Vagina (tissue), 2 donors: Measurements from ENCODE around the gene ENGASE.

Source experiments
- POLR2A ChIP-seq, 2 donors: fragments of 450-650 bp; IDR thresholded peaks; one replicate each; pipeline ENCODE4 v1.6.1; 2017; ENCODE audit warnings: antibody characterized with exemption in 2 of 2, mild to moderate bottlenecking in 2 of 2, moderate library complexity in 2 of 2
- POLR2AphosphoS5 ChIP-seq, 2 donors: sonication (generic); formaldehyde crosslinking; IDR thresholded peaks; one replicate each; pipeline ENCODE4 v1.9.0; 2017; ENCODE audit warnings: antibody characterized with exemption in 2 of 2, mild to moderate bottlenecking in 2 of 2, low read depth in 1 of 2; ENCODE audit not compliant: insufficient read depth in 1 of 2
- TF ChIP-seq, protein P1 (sequence below), 3 experiments: fragments of 450-650 bp in 2 of 3; fragments of 200-600 bp in 1 of 3; sonication (generic) in 1 of 3; IDR thresholded peaks; one replicate each; pipeline ENCODE4 v1.5.1; 2017 to 2019; ENCODE audit warnings: antibody characterized with exemption in 3 of 3, mild to moderate bottlenecking in 2 of 3, moderate library complexity in 2 of 3

DNA sequence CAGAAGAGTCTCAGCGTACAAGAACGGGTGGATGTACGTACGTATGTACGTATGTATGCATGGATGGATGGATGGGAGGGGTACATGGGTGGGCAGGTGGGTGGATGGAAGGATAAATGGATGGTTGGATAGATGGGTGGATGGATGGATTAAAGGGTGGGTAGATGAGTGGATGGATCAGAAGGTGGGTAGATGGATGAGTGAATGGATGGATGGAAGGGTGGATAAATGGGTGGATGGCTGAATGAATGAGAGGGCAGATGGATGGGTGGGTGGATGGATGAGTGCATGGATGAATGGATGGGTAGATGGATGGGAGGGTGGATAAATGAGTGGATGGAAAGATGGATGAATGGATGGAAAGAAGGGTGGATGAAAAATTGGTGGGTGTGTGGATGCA lies 45.6 kb downstream of the ENGASE start:
- TF ChIP-seq, protein P1, sequence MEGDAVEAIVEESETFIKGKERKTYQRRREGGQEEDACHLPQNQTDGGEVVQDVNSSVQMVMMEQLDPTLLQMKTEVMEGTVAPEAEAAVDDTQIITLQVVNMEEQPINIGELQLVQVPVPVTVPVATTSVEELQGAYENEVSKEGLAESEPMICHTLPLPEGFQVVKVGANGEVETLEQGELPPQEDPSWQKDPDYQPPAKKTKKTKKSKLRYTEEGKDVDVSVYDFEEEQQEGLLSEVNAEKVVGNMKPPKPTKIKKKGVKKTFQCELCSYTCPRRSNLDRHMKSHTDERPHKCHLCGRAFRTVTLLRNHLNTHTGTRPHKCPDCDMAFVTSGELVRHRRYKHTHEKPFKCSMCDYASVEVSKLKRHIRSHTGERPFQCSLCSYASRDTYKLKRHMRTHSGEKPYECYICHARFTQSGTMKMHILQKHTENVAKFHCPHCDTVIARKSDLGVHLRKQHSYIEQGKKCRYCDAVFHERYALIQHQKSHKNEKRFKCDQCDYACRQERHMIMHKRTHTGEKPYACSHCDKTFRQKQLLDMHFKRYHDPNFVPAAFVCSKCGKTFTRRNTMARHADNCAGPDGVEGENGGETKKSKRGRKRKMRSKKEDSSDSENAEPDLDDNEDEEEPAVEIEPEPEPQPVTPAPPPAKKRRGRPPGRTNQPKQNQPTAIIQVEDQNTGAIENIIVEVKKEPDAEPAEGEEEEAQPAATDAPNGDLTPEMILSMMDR (IDR thresholded peaks at IDR 0.05): no peak
- TF ChIP-seq POLR2A (IDR thresholded peaks at IDR 0.05) (no peak), POLR2AphosphoS5 (IDR thresholded peaks at IDR 0.05; ENCODE audit: insufficient read depth in 1 of 2, low read depth in 1 of 2) (no peak)
